K562 treated with DMSO at 1 percent for 4 hours (cell line): ENCODE data around the gene MRAP2. TPM values are rescaled to one million over a fixed set of nuclear protein-coding genes. Genes with fewer than 3 reads are reported as not detected.

Experiments used
- total RNA-seq: library from RNA; unstranded; fragments of 300-600 nt; gene quantifications from 2 replicates; pipeline ENCODE4 v1.2.3, GENCODE V29; 2022; ENCODE audit not compliant: insufficient read depth

MRAP2 gene
- 2.6 and 3.4 TPM in 2 replicates for total RNA-seq

DNA sequence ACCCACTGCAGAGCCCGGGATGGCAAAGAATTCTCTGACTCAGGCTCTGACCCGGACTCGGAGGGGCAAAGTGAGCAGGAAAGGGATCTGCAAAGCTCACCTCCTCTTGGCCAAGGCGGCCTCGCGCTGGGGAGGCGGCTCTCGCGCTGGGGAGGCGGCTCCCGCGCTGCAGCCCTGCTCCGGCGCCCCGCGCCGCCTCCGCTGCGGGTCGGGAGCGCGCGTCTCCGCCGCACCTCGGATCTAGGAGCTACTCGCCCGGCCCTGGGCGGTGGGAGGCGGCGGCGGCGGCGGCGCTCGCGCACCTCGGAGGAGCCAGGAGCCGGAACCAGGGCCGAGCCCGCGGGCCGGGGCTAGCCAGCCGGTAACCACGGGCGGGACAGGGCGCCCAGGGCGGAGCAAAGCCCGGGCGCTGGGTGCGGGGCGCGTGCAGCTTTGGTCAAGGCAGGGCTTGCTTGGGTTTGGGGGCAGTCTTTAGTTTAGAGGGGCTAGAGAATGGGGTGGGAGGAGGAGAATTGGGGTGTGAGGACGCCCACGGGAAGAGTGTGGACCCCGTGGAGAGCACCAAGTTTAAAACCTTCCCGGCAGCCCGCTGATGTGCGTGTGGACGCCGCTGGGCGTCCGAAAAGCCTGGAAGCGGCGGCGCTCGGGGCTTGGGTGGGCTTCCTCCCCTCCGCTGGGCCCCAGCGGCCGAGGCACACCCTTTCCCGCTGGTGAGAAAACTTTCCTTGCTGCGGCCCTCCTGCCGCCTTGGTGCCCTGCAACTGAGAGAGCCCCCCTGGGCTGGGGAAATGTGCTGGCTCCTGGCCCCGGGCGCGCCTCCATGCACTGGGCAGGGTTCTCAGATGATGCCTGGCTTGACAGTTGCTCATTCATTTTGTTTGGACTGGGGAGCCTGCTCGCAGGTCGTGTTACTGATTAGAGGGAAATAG, at the start of gene MRAP2:
Gene MRAP2 (plus strand): TSS at position 250 of the 929 bp plus-strand sequence. CDS start 21,547 bp downstream, outside the sequence.

Other genes starting within 250 kb of the MRAP2 start
- gene RIPPLY2, start 180.4 kb upstream of the MRAP2 start, total RNA-seq: not detected in 2 replicates
- gene CYB5R4, start 174.1 kb upstream of the MRAP2 start, total RNA-seq: 2.1 and 5.6 TPM in 2 replicates
- 2.0 and 3.1 TPM in 2 replicates for gene CEP162, start 193.9 kb downstream of the MRAP2 start, total RNA-seq